Activated CD8-positive, alpha-beta memory T cell treated with anti-CD3 and anti-CD28 coated beads, Interleukin-2, amount 50 U/mL, for 4 hours (primary cell): ENCODE measurements around the gene HMCN2.

Experiments used
- DNase-seq: peaks from one replicate; pipeline ENCODE4 v3.0.0-alpha.2; 2020

The HMCN2 gene

DNA sequence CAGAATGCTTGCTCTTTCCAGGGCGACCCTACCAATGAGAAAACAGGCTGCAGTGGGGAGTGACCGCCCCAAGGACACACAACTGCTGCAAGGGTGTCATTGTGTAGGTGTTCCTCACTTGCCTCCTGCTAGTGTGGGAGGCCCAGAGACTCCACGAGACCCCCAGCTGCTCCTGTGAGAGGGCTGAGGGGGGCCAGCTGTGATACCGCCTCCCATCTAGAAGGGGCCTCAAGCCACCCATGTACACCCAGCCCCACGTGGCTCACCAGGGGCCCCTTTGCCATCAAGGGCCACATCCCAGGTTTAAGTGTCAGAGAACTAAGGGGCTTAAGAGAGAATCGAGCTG, 177.9 kb downstream of the HMCN2 start:
- DNase-seq: no peak

DNA sequence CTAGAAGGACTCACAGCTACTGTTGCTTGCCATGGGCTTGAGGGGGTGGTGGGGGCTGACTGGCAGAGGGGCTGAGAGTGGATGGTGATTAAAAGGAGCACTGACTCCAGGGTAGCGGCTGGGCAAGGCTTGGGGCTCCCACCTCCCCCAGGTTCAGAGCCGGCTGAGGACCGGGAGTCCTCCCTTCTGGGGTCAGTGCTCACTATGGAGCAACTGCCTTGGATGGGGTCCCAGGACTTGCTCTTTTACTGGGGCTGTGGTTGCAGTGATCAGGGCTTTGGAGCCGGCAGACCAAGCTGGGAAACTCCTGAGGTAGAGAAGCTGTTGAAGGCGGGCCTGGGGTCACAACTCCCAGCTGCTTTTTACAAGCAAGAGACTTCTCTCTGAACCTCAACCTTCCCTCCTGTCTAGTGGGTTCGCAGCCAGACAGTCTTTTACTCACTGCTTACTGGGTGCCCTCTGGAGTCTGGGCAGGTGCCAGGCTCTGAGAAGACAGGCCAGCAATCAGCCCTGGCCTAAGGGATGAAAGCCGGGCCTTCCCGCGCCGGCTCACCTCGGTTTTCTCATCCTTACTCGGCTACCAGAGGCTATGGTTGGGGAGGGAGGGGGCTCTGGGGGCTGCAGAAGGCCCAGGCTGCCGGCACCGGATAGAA, 178.4 kb downstream of the HMCN2 start:
- DNase-seq: no peak

DNA sequence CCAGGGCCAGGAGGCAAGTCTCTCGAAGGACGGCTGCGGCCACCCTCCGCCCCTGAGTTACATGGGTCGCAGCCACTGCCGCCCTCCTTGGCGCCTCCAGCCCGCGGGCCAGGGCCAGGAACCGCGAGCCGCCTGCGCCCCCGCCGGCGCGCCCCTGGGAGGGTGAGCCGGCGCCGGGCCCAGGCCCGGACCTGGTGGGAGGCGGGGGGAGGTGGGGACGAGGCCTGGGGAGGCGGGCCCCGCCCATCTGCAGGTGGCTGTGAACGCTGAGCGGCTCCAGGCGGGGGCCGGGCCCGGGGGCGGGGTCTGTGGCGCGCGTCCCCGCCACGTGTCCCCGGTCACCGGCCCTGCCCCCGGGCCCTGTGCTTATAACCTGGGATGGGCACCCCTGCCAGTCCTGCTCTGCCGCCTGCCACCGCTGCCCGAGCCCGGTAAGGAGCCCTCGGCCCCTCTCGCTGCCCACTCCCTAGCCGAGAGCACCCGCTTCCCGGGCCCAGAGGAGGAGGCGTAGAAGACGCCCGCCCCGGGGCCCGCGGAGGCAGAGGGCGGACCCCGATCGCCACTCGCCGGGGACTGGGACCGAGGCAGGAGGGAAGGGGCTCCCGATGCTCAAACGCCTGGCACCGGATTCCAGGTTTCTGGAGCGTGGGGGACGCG, 179.1 kb downstream of the HMCN2 start, which contains the start of gene ASS1:
Gene ASS1, plus strand, starts transcription at position 397 of the 657 bp plus-strand sequence. CDS start 7,268 bp downstream, outside the sequence.
- DNase-seq: peak; percentile 60

DNA sequence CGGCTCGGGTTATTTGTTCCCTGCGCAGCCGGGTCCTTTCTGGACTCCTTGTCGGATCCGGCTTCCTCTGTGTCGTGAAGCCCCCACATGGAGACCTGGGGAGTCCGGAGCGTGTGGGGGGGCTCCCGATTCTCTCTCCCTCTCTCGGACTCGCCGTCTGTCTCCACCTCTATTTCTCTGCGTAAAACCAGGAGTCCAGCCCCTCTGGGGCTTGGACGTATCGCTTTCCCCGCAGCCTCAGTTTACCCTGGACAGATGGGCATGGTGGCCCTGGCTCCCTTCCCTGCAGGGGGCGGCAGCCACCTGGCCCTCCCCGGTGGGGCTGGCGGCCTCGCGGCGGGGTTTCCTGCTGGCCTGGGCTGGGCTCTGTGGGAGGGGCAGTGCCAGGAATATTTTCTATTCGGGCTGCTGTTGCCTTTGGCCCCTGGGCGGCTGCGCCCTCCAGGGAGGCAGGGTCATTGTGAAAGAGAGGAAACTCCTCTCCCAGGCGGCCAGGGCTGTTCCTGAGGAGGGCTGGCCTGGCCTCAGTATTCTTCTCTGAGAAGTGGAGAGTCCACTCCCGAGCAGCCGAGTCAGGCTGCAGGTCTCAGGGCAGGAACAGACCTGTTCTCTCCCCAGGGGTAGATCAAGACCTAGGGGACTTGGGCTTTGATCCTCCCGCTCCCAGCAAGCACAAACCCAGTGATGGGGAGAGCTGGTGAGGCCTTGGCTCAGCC, 179.9 kb downstream of the HMCN2 start:
- no peak for DNase-seq

DNA sequence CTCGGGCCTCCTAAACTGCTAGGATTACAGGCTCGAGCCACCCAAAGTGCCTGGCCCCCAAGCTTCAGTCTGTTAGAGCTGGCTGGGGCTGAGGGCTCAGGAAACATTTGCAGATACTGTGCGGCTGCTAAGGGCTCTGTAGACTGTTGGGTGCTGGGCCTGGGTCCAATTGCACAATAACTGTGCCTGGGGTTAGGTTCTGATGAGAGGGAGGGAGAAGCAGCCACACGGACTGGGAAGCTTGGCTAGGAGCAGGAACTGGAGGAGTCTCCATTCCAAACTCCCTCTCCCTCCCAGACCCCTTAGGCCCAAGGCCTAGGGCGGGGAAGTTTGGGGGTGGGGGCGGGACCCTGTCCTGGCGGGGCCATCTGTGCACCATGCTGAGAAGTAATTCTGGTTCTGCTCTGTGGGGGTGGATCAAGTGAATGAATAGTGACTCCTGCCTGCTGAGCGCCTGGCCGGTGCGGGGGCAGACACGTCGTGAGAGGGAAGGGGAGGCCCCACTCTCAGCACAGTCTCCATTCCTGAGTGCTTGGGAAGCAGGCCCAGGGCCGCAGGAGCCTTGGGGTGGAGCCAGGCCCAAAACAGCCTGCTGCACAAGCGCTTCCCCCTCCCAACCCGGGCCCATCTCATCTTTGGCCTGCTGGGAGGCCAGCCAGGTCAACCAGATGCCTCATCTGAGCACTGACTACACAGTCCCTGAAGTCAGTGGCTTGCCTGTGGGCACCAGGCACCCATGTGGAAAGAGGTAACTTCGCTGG, 180.7 kb downstream of the HMCN2 start:
- DNase-seq: no peak

DNA sequence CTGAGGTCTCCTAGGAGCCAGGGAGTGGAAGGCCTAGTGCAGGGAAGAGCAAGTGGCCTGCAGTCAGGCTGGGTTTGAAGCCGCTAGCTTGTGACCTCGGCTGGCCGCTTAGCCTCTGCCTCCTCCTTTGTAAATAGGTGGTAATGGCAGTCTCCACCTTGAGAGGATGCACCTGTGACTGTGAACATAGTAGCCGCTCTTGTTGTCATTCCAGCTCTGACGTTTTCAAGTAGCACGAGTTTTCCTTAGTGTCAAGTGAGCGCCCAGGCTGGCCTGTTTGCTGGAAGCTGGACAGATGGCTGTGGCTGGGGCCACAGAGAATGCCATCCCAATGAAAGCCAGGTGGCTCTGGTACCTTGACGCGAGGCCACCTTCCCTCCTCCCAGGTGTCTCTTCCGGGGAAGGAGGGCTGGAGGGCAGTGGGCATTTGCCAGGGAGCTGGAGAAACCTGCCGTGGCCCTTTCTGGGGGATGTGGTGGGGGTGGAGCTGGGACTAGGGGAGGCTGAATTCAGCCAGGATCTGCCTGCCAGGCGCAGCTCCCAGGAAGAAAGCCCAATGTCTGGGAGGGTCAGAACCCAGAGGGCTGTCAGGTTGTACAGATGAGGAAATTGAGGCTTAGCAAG, 181.7 kb downstream of the HMCN2 start:
- no peak for DNase-seq

DNA sequence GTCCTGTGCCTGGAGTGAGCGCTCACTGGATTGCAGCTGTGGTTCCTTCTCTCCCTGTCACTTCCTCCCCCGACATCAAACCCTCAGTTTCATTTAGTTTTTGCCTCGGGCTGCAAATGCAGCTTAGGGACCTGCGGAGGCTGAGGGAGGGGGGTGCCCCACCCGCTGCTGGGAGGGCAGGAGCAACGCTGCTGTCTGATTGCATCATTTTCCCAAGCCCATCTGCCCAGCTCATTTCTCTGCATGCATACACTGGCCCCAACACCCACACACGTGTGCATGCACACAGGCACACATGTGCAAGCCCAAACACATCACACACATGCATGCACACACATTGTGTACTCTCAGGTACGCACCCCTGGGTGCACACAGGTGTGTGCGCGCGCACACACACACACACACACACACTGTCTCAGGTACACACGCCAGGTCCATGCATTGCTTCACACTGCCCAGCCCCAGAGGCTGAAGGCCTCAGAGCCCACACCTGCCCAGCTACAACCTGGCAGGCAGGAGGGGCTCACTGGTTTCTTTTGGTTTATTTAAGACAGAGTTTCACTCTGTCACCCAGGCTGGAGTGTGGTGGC, 182.6 kb downstream of the HMCN2 start:
- no peak for DNase-seq

DNA sequence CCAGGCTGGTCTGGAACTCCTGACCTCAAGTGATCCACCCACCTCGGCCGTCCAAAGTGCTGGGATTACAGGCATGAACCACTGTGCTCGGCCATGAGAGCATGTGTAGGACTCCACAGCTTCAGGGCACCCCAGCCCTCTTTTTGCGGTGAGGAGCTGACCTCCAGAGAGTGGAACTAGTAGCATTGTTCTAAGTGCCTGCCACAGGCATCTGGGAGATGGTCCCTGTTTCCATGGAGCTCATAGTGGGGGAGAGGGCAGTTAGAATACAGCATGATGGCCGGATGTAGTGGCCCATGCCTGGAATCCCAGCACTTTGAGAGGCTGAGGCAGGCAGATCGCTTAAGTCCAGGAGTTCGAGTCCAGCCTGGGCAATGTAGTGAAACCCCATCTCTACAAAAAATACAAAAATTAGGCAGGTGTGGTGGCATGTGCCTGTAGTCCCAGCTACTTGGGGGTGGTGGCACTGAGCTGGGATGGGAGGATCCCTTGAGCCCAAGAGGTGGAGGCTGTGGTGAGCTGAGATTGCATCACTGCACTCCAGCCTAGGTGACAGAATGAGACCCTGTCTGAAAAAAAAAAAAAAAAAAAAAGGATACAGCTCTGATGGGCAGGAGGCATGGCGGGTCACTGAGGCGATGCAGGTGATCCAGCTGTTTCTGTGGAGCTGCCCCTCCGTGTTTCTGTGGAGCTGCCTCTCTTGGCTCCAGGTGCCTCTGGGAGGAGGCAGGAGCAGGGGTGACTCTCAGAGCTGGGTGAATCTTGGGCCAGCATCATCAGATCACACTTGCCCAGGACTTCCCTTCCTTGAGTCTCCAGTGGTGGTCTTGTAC, 183.4 kb downstream of the HMCN2 start:
- DNase-seq: no peak

DNA sequence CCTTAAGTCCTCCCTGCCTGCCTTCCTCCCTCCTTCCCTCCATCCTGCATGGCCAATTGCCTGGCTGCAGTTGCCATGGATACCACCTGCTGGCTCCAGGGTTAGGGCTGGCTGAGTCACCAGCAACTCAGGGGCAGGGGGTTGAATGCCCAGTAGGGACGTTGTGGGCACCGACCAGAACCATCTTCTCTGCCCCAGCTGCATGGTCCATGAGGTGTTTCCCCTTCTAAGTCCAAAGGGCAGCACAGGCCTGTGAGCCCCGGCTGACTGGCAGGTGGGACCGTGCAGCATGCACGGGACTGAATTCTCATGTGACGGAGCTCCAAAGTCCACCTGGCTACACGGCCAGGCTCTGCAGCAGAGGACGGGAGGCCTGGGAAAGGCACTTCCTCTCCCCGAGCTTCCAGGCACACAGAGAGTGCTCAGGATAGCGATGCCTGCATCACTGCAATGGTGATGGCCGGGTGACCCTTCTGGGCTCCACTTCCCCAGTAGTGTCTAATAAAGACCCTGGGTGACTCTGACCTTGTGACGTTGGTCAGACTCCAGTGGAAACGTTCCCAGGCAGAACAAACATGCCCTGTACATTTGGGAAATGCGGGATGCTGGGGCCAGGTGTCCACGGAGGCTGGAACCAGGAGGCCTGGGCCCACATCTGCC, 184.9 kb downstream of the HMCN2 start:
- no peak for DNase-seq

DNA sequence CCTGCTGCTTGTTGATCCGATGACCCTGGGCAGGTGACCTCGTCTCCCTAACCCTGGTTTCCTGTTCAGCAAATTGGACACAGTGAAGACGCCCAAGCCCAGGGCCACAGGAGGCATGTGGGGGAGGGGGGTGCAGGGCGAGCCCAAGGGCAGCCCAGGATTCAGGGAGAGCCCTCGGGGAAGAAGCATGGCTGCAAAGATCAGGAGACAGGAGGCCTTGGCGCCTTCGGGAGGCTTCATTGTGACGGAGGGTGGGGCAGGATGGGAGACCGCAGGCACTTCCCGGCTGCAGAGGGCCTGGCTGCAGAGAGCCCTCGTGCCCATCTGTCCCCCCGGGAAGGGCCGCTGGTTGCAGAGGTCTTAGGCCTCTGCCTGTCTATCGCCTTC, 185.4 kb downstream of the HMCN2 start:
- DNase-seq: no peak

DNA sequence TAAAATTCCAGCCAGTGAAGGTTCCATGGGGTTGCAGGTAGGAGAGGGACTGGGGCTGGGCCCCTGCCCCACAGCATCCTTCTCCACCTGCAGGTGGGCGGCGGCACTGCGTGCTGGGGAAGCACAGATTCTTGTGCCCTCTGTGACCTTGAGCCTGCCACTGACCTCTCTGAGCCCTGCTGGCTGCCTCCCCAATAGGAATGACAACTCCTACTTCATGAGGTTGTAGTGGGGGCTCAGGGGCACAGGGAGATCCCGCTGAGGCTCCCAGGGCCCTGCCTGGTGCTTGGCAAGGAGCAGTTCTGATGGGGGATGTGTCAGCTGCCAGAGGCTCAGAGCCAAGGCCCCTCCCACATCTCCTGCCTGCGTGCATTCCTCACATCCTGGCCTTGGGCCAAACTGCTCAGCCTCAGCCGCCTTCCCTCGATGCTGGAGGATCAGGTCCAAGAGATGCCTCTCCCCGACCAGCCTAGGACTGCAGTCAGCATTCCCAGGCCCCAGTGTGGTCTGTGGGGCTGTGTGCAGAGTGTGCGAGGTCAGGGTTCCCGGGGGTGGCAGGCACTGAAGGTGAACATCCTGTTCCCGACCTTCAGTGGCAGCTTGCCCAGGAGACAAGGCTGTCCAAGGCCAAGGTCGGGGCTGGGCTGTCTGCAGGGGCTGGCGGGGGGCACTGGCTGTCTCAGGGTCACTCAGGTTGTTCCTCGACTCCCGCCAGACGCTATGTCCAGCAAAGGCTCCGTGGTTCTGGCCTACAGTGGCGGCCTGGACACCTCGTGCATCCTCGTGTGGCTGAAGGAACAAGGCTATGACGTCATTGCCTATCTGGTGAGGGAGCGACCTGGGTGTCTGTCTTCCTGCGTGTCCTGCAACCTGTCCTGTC, 186.2 kb downstream of the HMCN2 start:
- no peak for DNase-seq

DNA sequence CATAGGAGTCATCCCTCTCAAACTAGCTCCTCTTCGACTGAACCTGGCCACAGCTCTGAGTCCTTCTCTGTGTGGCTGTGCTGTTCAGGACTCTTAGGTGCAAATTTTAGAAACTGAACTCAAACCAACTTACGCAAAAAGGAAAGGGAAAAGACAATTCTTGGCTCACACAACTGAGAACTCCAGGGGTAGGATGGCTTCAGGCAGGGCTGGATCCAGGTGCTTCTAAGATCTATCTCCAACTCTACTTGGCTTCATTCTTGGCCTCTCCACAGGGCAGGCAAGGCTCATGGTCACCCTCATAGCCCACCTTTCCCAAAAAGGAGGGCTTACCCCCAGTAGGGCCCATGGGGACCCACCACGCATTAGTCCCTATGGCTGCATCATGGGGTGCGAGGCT, 187.3 kb downstream of the HMCN2 start:
- DNase-seq: no peak

DNA sequence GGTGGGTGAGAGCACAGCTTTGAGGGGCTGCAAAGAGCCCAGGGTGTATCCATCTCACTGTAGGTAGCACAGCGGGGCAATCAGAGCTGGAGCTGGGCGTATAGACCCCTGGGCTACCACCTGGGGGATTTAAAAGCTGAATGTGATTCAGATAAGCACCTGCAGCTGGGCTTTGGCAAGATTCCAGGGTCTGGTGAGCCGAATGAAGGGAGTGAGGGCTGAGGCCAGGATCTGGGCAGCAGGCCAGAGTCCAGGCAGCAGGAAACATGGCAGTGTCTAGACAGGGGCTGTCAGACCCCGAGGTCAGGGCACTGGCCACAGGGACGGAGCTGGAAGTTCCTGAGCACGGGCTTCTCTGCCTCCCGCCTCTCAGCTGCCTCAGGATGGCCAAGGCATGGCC, 187.9 kb downstream of the HMCN2 start:
- DNase-seq: no peak

DNA sequence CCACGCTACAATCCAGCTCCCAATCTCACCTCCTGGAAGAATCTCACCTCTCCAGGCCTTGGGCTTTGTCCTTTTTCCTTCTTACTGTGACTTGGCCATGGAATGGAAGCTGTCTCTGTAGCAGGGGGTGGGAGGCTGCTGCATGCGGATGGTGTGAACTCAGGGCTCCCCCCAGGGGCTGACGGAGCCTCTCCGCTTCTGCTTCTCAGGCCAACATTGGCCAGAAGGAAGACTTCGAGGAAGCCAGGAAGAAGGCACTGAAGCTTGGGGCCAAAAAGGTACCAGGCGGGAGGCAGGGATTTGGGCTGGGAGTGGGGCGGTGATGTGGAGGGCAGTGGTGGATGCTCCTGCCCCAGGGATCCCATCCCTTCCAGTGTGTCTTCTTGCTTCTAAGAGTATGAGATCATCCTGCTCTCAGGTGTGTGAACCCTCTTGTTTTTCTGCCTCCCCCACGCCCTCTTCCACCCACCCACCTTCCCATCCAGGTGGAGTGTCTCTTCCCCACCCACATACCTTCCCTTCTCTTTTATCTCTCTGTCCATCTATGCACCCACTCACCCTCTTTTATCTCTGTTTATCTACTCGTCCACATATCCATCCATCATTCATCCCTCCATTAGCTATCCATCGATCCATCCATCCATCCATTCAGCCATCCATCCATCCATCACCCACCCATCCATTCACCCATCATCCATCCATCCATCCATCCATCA, 188.7 kb downstream of the HMCN2 start:
- no peak for DNase-seq

DNA sequence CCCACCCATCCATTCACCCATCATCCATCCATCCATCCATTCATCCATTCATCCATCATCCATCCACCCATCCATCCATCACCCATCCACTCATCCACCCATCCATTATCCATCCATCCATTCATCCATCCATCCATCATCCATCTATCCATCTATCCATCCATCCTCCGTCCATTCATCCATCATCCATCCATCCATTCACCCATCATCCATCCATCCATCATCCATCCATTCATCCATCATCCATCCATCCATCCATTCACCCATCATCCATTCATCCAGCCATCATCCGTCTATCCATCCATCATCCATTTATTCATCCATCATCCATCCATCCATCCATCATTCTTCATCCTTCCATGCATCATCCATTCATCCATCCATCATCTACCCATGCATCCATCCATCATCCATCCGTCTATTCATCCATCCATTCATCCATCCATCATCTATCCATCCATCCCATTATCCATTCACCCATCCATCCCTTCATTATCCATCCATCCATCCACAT, 189.3 kb downstream of the HMCN2 start:
- DNase-seq: no peak

DNA sequence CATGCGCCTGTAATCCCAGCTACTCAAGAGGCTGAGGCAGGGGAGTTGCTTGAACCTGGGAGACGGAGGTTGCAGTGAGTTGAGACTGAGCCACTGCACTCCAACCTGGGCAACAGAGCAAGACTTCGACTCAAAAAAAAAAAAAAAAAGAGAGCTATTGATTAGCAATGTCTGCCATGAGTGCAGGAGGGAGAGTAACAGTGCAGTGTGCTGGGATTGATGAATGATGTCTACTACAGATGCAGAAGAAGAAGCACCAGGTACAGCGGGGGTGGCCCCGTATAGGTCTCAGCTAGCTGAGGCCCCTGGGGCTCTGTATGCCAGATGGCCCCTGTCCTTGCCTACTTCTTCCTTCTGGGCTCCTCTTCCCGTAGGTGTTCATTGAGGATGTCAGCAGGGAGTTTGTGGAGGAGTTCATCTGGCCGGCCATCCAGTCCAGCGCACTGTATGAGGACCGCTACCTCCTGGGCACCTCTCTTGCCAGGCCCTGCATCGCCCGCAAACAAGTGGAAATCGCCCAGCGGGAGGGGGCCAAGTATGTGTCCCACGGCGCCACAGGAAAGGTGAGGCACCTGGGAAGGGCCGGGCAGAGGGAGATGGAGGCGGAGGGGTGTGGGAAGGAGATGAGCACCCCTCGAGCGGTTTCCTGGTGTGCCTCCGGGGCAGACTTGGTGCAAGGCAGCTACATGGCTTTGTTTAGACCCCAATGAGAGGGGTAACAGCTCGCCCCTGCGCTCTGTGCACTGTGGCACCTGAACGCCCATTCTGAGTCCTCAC, 192.7 kb downstream of the HMCN2 start:
- no peak for DNase-seq

DNA sequence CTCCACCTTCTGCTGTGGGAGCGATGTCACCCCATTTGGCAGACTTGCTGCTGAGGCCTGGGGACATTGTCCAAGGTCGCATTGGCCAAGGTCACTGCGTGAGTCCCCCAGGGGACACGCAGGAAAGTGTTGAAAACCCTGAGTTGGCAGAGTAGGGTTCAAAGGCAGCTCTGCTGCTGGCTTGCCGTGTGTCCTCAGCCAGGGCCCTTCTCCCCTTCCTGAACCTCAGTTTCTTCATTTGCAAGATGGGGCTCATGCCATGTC, 193.2 kb downstream of the HMCN2 start:
- DNase-seq: no peak

DNA sequence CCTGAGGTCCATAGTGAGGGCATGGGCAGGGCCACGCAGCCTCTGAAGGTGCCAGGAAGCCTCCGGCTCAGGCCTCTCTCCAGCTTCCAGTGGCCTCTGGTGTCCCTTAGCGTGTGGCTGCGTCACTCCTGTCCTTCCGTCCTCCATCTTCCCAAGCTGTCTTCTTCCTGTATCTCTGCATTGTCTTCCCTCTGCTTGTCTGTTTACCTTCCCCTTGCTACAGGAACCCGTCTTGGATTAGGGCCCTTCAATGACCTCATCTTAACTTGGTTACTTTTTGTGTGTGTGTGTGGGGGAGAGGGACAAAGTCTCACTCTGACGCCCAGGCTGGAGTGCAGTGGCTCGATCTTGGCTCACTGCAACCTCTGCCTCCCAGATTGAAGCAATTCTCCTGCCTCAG, 193.6 kb downstream of the HMCN2 start:
- DNase-seq: no peak
